ENCODE data around the gene DTNB.
"Not testable (repeated sequence)": the region's sequence is repeated elsewhere in the genome, so short reads cannot be mapped to it uniquely, and the experiment has no call there.

DTNB gene

GRCh38 chr2:25620711-25621110 is 52.7 kb downstream of the DTNB start:
- no peak for DNase-seq

- no peak for DNase-seq
These were observed 53.3 kb downstream of the DTNB start for GRCh38 chr2:25620077-25620476.

- DNase-seq: no peak
These were observed 54.2 kb downstream of the DTNB start for GRCh38 chr2:25619185-25619584.

- DNase-seq: no peak
These were observed 54.7 kb downstream of the DTNB start for GRCh38 chr2:25618676-25619075.

- DNase-seq: no peak
These were observed 55.3 kb downstream of the DTNB start for GRCh38 chr2:25617948-25618646.

- DNase-seq: no peak
These were observed 57.5 kb downstream of the DTNB start for GRCh38 chr2:25615920-25616319.

GRCh38 chr2:25615386-25615785 is 58.0 kb downstream of the DTNB start:
- no peak for DNase-seq

GRCh38 chr2:25614711-25615110 is 58.7 kb downstream of the DTNB start:
- DNase-seq: no peak

GRCh38 chr2:25608718-25609117 is 64.7 kb downstream of the DTNB start:
- no peak for DNase-seq

- peak; percentile 9 for DNase-seq
These were observed 66.5 kb downstream of the DTNB start for GRCh38 chr2:25606892-25607291.

- DNase-seq: no peak
These were observed 71.0 kb downstream of the DTNB start for GRCh38 chr2:25602333-25602723.

- not testable (repeated sequence) for DNase-seq
These were observed 71.6 kb downstream of the DTNB start for GRCh38 chr2:25601711-25602332.

- no peak for DNase-seq
These were observed 74.5 kb downstream of the DTNB start for GRCh38 chr2:25598911-25599310.

- DNase-seq: no peak
These were observed 75.0 kb downstream of the DTNB start for GRCh38 chr2:25598332-25598731.

GRCh38 chr2:25597881-25598280 is 75.5 kb downstream of the DTNB start:
- DNase-seq: no peak

GRCh38 chr2:25596516-25597244 is 76.7 kb downstream of the DTNB start:
- DNase-seq: no peak

GRCh38 chr2:25595393-25595792 is 78.0 kb downstream of the DTNB start:
- DNase-seq: no peak

- DNase-seq: no peak
These were observed 78.4 kb downstream of the DTNB start for GRCh38 chr2:25594991-25595390.

- no peak for DNase-seq
These were observed 80.5 kb downstream of the DTNB start for GRCh38 chr2:25592766-25593292.

- no peak for DNase-seq
These were observed 82.4 kb downstream of the DTNB start for GRCh38 chr2:25590921-25591505.

- no peak for DNase-seq
These were observed 83.6 kb downstream of the DTNB start for GRCh38 chr2:25589676-25590205.

- DNase-seq: no peak
These were observed 84.8 kb downstream of the DTNB start for GRCh38 chr2:25588576-25588975.

GRCh38 chr2:25587361-25587760 is 86.0 kb downstream of the DTNB start:
- no peak for DNase-seq

Measured in KG1 (cell line).